Activated CD4-positive, alpha-beta T cell treated with anti-CD3 and anti-CD28 coated beads, Interleukin-10, Interleukin-2, amounts not matched to agents 100 ng/mL and 50 ng/mL, durations not matched to agents 16 hours and 8 hours (primary cell): Measurements from ENCODE around the gene DEPDC5.

Source experiments
- DNase-seq: peaks from one replicate; pipeline ENCODE4 v3.0.0-alpha.2; 2020

DEPDC5 gene

DNA sequence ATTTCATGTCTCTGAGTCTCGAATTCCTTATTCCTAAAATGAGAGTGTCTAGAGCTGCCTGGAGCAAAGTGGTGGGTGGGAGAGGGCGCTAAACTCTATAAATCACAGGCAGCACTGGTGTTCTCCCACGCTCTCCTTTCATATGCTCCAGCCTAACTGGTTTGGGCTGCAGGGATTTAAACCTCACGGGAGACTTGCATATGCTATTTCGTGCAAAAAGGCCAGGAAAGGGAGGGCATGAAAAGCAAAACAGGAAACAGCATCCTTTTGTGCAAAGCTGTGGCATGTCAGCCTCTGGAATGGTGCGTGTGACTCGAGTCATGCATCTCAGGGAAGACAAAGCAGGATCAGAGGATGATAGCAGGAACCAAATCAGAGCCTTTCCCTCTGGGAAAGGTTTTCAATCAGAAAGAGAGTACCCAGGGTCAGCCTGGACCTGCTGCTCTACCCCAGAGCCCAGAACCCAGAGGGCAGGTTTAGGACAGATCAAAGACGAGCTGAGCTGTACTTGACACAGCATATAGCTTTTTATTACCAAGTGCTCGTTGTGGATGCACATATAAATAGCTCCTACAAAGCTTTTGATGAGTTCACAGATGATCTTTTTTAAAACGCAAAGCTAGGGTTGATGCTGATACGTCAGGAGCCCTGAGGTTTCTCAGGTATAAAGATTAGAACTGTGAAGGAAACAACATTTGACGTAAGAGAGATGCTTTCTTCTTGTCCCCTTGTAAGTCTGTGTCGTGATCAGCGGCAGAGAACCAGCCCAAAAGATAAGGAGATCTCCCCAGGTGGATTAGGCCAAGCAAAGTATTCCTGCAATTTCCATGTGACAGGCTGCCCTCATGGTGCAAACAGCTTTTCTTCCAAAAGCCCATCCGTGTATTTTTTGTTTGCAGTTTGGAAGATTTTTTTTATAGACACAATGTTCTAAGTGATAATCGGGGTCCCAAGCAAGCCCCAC is 144.3 kb downstream of the DEPDC5 start:
- no peak for DNase-seq

DNA sequence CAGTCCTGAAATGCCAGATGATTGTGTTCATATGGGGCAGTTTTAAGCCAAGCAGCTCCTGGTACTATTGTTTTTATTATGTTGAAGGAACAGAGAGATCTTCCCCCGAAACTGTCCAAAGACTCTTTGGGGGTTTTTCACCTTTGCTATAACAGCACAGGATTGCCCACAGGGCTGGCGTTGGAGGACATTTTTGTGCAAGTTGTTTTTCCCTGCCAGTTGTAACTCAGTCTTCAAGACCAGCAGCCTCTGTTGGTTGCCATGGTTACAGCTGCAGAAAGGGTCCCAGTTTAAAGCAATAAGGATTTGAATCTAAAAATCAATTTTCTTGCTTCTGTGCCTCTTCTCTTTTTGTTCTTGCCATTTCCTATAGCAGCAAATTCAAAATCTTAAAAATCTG is 145.1 kb downstream of the DEPDC5 start:
- DNase-seq = no peak

DNA sequence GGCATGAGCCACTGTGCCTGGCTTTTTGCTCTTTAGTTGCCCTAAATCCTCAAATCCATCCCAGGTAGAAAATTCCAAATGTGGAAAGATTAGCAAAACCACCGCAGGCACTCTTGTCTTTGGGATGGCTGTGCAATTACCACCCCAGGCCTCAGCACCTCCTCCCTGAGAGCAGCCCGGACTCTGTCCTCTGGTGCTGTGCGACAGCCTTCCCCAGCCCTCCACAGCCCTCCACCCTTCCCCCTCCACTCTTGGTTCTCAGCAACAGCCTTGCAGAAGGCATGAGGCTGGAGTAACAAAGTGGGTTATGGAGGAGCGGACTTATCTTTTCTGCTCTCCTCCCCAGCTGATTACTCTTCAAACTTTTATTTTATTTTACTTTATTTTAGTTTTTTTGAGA is 145.8 kb downstream of the DEPDC5 start:
- no peak for DNase-seq

DNA sequence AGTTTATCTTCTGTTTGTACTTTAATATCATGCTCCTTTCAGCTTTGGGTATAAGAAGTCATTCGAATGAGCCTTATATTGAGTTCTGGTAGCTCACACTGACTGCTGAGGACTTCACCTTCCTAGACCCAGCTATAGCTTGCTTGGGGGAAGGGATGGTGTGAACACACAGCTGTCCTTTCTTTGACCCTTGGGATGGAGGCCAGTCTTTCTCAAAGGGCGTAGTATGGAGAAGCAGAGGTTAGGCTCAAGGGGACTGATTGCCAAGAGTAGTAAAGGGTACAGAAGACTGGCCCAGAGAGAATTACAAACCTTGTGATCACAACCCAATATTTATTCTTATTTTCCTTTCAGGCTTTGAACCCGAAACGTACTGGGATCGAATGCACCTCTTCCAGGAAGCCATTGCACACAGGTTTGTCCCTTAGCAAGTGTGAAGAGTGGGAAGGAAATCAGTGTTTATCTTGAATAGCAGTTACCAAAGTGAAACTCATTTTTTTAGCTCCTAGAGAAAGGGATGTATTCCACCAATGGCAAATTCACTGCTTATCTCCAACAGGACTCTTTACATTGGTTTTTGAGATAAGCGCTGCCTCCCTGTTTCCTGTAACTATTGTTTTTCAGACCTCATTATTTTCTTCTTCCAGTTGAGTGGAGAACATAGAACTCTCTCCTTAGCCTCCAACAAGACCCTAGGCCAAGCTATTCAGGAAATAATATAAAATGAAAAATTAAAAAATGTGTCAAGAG is 147.7 kb downstream of the DEPDC5 start:
- DNase-seq = no peak

DNA sequence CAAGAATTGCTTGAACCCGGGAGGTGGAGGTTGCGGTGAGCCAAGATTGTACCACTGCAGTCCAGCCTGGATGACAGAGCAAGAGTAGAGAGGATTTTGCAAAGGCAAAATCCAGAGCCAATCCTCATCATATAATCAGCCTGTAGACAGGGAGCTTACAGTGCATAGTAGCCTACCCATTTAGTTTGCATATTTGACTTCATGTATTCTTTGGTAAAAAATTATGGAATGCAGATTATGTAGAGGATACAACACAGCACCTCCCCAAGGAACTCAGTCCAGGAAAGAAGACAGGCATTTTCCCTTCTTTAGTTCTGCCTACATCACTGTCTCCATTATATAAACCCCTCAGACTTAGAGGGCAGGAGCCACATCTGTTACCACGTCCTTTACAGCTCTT is 150.8 kb downstream of the DEPDC5 start:
- DNase-seq = no peak

DNA sequence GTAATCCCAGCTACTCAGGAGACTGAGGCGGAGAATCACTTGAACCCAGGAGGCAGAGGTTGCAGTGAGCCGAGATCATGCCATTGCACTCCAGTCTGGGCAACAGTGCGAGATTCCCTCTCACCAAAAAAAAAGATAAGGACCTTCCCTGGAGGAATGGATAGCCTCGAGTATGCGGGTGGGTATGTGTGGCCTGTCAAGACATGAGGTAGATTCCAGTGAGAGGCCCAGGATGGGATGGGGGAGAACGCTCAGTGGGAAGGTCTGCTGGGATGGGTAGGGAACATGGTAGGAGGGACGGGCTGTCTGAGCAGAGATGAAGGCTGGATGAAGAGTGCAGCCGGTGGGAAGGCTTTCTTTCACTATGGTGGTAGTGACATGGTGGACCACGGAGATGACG is 151.5 kb downstream of the DEPDC5 start:
- DNase-seq = no peak

DNA sequence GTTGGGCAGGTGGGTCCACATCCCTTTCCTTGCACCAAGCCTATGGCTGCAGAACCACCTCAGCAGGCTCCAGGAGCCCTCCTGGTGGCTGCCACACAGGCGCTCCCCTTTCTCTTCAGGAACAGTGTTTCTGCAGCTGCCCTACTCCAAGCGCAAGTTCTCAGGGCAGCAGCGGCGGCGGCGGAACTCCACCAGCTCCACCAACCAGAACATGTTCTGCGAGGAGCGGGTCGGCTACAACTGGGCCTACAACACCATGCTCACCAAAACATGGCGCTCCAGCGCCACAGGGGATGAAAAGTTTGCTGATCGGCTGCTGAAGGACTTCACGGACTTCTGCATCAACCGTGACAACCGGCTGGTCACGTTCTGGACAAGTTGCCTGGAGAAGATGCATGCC is 152.3 kb downstream of the DEPDC5 start:
- no peak for DNase-seq

DNA sequence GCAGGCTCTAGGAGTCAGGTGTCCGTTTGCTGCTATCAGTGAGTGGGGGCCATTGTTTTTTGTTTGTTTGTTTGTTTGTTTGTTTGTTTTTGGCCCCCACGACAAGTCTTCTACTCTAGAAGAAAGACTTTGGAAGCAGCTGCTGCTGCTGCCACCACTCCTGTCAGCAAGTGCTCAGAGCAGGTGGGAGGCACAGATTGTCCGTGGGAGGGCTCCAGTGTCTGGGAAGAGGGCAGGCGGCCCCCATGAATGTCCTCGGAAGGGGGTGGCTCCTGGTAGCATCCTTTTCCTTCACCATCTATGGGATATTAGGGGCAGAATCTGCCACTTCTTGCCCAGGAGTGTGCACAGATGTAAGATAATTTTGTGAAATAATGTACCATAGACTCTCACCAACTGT is 152.8 kb downstream of the DEPDC5 start:
- DNase-seq = no peak

DNA sequence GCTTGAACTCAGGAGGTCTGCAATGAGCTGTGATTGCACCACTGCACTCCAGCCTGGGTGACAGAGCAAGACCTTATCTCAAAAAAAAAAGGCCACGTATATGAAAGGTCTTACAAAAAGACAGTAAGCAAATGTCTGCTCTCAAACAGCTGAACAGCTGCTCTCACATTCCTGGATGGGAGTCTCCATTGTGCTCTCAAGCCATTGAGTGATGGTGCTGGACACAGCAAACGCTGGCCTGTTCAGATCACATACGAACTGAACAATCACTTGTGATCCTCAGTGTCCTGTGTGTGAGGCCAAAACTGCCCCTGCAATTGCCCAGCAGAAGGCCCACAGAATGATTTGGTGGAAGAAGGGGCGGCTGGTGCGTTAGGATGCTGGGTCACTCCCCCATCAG is 156.2 kb downstream of the DEPDC5 start:
- no peak for DNase-seq

DNA sequence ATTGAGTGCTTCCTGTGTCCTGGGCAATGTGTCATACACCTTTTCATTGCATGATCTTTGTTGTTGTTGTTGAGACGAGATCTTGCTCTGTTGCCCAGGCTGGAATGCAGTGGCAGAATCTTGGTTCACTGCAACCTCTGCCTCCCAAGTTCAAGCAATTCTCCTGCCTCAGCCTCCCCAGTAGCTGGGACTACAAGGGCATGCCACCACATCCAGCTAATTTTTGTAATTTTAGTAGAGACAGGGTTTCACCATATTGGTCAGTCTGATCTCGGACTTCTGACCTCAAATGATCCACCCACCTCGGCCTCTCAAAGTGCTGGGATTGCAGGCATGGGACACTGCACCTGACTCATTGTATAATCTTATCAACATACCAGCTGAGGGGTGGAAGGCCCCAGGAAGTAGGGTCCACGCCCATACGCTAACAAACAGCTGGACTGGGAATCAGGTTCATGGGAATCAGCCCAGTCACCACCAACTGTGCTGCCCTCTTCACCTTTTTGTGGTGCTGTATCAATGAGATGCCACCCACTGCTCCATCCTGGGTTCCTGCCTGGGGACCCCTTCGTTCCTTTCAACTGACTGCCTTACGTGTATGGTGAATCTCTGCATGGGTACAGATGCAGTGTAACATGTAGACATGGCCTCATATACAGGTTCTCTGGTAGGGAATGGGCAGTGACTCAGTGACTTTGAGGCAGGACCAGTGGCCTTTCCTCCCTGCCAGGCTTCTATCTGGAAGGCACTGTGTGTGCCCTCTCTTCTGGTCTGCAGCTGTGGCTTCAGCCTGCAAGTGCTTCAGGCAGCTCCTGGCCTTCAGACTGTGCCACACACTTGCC is 158.0 kb downstream of the DEPDC5 start:
- DNase-seq = no peak

DNA sequence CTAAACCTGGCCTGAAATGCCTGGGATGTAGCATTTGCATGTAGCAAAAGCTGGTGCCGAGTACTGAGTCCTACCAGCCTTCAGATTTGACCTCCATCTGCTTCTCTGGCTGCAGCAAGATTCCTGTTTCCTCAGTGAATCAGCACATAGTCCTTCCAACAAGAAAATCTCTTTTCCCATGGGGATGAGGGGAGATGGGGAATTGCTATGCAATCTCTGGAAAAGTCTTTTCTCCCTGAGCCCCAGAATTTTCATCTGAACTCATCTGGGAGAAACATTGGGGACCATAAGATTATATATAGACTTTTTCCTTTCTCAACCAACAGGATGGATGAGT is 158.6 kb downstream of the DEPDC5 start:
- DNase-seq = no peak

DNA sequence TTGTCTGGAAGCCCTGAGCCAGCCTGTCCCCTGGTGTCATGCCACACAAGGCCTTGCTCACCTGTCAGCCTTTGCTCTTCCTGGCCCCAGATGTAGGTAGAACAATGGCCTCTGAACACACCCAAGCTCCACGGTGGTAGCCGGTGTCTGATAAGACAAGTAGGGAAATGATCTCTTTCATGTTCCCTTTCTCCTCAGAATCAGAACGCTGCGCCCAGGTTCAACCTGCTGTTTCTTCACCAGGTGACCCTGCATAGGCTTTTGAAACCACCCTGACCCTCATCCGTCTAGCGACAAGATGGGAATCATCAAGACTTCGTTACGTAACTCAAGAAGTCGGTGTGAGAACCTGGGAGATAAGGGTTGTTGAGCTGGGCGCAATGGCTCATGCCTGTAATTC is 161.8 kb downstream of the DEPDC5 start:
- no peak for DNase-seq

DNA sequence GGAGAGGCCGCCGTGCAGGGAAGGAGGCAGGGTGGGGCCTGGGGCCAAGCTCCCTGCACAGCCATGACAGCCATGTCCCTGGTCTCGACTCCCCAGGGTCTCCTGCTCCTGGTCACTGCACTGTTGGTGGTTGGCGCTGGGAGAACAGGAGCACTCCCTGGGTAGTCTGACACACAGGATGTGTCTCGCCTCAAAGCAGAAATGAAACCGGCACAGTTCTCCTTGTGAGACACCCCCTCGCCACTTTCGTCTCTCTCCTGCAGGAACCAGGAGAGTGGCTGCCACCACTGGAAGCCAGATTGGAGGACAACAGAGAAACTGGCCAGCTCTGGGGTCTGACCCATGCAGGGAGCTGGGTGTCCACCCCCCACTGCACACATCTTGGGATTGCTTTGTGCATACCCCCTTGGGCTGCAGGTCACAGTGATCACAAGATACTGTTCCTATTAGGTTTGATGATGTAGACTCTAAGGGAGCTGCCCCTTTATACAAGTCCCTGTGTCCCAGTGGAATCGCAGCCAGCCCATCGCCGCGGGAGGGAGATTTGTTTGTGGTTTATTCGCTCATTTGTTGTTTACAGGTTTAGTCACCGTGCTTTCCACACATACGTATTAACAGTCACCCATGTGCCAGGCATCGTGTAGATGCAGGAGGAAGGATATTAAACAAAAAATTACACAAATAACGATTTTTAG is 163.6 kb downstream of the DEPDC5 start:
- peak; percentile 59 for DNase-seq

DNA sequence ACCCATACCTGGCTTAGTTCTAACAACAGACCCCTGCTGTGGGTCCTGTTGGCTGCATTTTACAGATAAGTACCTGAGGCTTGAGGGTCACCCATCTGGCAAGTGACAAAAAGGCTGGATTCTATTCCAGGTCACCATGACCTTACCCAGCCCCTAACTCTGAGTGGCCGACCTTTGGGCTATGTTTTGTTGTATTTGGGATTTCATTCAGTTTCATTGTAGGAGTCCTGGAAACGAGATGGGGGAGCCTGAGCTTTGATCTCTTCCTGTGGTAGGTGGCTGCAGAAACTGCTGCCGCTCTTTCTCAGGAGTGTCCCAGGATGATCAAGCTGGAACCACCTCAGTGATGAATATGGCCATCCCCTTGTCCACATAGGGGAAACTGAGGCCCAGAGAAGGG is 165.9 kb downstream of the DEPDC5 start:
- DNase-seq = no peak

DNA sequence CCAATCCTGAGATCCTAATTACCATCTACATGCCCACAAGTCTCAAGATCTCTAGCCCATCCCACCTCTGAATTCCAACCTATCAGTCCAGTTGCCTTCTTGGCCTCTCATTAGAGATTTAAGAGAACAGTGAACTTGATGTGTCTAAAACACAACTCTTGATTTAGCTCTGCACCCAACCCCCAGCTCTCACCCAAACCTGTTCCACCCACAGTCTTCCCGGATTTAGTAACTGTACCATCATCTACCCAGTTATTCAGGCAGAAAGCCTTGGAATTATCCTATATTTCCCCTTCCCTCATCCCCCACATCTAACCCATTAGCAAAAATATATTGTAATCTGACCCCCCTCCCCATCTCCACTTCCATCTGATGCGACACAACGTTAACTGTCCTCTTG is 166.5 kb downstream of the DEPDC5 start:
- DNase-seq = no peak

DNA sequence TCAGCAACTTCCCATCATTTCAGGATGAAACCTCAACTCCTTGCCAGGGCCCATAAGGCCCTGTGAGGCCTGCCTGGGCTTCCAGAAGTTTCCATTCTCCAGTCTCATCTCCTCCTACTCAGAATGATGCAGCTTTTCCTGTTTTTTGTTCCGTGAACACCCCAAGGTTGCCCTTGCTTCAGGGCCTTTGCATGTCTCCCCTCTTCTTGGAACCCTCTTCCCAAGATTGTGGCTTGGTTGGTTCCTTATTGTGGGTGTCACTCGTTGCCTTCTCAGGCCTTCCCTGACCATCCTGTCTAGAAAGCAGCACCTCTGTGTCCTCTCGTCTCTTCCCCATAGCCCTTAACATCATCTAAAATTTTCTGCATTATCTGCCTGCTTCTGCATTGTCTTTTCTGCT is 167.3 kb downstream of the DEPDC5 start:
- no peak for DNase-seq

DNA sequence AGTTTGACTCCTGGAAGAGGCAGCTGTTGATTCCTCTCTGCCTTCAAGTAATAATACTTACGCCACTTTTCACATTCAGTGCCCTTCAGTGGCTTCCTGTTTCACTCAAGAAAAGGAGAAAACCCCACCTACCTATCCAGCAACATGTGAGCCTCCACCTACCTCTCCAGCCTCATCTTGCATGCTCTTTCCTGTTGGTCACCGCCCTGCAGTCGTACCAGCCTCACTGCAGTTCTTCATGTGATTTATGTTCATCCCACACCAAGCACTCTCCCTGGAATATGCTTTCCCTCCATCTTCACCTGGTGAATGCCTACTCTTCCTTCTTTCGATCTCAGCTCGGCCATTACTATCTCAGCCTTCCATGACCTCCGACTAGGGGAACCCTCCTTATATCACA is 168.7 kb downstream of the DEPDC5 start:
- no peak for DNase-seq

DNA sequence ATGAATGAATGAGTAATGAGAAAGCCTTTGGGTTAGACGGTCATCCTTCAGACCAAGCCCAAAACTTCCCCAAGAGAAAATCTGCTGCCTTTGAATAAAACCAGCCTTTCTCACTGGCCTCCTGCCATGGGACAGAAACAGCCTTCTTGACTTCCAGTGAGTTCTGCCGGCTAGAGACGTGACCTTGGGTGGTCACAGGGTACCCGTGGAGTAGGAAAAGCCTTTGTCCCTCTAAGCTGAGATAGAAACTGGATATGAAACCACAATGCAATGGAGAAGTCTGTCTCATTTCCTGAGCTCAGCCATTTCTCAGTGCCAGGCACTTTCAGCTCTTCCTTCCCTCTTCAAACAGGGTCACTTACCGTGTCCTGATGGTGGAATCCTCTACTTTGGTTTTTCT is 169.3 kb downstream of the DEPDC5 start:
- DNase-seq = no peak

DNA sequence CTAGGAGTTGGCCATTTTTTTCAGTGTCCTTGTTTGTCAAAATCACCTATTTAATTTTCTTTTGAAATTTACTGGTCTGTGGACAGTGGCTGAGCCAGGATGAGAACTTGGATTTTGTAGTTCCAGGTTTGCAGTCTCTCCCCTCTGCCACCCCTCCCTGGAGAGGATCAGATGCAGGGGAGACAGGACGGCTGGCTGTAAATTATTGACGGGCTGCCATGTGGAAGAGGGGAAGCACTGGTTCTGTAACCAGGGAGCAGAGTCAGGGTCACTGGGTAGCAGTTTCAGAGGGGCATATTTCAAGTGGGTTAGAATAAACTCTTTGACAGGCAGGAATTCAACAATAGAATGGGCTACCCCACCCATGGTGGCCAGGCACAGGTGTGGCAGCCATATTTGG is 169.9 kb downstream of the DEPDC5 start:
- no peak for DNase-seq

DNA sequence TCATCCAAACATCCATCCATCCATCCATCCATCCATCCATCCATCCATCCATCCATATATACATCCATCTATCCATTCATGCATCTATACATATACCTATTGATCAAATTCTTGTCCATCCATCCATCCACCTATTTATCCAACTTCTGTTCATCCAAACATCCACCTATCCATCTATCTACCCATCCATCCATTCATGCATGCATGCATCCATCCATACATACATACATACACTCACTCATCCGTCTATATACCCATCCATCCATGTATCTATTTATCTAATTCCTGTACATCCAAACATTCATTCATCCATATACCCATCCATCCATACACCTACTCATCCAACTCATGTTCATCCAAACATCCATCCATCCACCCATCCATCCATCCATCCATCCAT is 171.2 kb downstream of the DEPDC5 start:
- no peak for DNase-seq

DNA sequence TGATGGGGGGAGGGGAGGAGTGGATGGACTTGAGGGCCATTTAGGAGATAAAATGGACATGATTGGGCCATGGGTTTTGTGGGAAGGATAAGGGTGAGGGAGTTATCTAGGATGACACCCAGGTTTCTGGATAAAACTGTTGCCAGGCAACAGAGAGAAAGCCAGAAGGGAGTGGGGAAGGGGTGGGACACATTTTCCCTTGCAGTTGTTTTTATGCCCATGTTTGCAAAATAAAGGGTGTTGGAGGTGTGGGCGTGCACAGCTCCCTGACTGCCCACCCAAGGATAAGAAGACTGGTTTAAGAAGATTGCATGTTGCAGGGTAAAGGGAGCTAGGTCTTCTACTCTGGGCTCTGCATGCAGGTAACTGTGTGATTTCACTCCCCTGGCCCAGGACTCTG is 172.2 kb downstream of the DEPDC5 start:
- DNase-seq = no peak

DNA sequence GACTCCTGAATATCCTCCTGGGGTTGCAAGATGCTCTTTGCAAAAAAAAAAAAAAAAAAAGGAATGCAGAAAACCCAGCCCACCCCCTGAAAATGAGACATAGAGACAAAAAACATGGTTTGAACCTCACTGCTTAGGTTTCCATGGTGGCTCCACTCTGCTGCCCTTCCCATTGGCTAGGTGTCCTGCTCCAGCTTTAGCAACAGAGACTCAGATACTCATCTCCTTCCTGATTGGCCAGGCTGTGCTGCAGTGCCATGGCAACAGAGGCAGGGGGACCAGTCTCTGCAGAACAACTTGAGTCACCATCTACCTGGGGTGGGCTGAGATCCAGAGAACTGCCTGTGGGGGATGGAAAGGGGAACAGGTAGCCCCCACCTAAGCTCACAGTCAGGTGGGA is 173.2 kb downstream of the DEPDC5 start:
- no peak for DNase-seq

DNA sequence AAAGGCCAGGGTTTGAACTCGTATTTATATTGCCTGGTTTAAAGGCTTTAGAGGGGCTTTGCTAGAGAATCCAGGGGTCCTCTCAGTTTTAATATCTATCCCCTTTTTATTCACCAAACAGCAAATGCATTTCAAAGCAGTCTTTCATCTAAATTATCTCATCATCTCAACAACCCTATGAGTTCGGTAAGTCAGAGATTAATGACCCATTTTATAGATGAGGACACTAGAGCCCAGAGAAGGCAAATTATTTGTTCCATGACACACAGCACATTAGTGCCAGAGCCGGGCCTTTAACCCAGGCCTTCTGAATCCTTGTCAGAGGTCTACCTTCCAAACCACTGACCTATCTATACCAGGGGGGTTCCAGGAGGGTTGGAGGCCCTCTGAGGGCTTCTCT is 173.7 kb downstream of the DEPDC5 start:
- no peak for DNase-seq
